H1 (cell line): ENCODE measurements around the gene NSL1.
"Not testable (repeated sequence)": the region's sequence is repeated elsewhere in the genome, so short reads cannot be mapped to it uniquely, and the experiment has no call there.

Experiments used
- CREB1 ChIP-seq: IDR thresholded peaks from 2 replicates; pipeline ENCODE4 v1.6.1; 2012; ENCODE audit warnings: inconsistent platforms
- CTCF ChIP-seq, 3 experiments: IDR thresholded peaks; 1 replicate in 2 of 3; 2 replicates in 1 of 3; pipeline versions ENCODE4 v1.5.1 to v1.6.1; 2011; ENCODE audit warnings: low read length in 3 of 3, mild to moderate bottlenecking in 3 of 3, inconsistent platforms in 2 of 3, low read depth in 1 of 3, moderate library complexity in 1 of 3; ENCODE audit not compliant: insufficient read depth in 1 of 3; ENCODE audit errors: control extremely low read depth in 1 of 3
- EGR1 ChIP-seq: IDR thresholded peaks from 2 replicates; pipeline ENCODE4 v1.6.1; 2011; ENCODE audit warnings: low read depth, low read length, borderline replicate concordance
- EP300 ChIP-seq, 2 experiments: IDR thresholded peaks; 1 replicate in 1 of 2; 2 replicates in 1 of 2; pipeline ENCODE4 v1.6.1; 2011 to 2012; ENCODE audit warnings: low read depth in 2 of 2, low read length in 2 of 2, mild to moderate bottlenecking in 2 of 2, borderline replicate concordance in 1 of 2, inconsistent platforms in 1 of 2, moderate library complexity in 1 of 2
- EZH2 ChIP-seq: fragments of 200-600 bp; sonication (generic); IDR thresholded peaks from 2 replicates; pipeline ENCODE4 v1.7.1; 2012; ENCODE audit warnings: low read depth, mild to moderate bottlenecking, moderate library complexity, low read length, inconsistent platforms; ENCODE audit not compliant: severe bottlenecking
- MAX ChIP-seq: IDR thresholded peaks from 2 replicates; pipeline ENCODE4 v1.6.1; 2012; ENCODE audit warnings: inconsistent platforms
- POLR2AphosphoS5 ChIP-seq: IDR thresholded peaks from 2 replicates; pipeline ENCODE4 v1.6.1; 2011; ENCODE audit warnings: low read depth, low read length
- RFX5 ChIP-seq: IDR thresholded peaks from 2 replicates; pipeline ENCODE4 v1.6.1; 2011; ENCODE audit warnings: low read depth, low read length, improper control_type of control experiment, borderline replicate concordance

- TF ChIP-seq CREB1; MAX; CTCF (IDR thresholded peaks at IDR 0.05; ENCODE audit: control extremely low read depth in 1 of 3, insufficient read depth in 1 of 3, low read depth in 1 of 3, low read length in 3 of 3); EP300 (IDR thresholded peaks at IDR 0.05; ENCODE audit: borderline replicate concordance in 1 of 2, low read depth in 2 of 2, low read length in 2 of 2); RFX5; POLR2AphosphoS5; EZH2; EGR1: not testable (repeated sequence)
These were observed 24.8 kb downstream of the NSL1 start for GRCh38 chr1:212766825-212767224.
